ENCODE results near the gene LYPD6. TPM values are rescaled to one million over a fixed set of nuclear protein-coding genes. Genes with fewer than 3 reads are reported as not detected.

The LYPD6 gene
- total RNA-seq, 1 donor from 2014 or later = 7.8 TPM

- DNase-seq (ENCODE audit: low read depth in 2 of 2) = no peak
Measured at GRCh38 chr2:149409506-149409905, 79.1 kb downstream of the LYPD6 start.

GRCh38 chr2:149410701-149411484, 80.5 kb downstream of the LYPD6 start:
- no peak for DNase-seq (ENCODE audit: low read depth in 2 of 2)

- no peak for DNase-seq (ENCODE audit: low read depth in 2 of 2)
Measured at GRCh38 chr2:149413487-149413886, 83.1 kb downstream of the LYPD6 start.

- DNase-seq (ENCODE audit: low read depth in 2 of 2) = no peak
Measured at GRCh38 chr2:149415086-149415485, 84.7 kb downstream of the LYPD6 start.

- peak; percentile 49 to 65 for DNase-seq (ENCODE audit: low read depth in 2 of 2)
Measured at GRCh38 chr2:149418065-149418464, 87.7 kb downstream of the LYPD6 start.

GRCh38 chr2:149420053-149420963, 89.9 kb downstream of the LYPD6 start:
- no peak for DNase-seq (ENCODE audit: low read depth in 2 of 2)

- no peak for DNase-seq (ENCODE audit: low read depth in 2 of 2)
Measured at GRCh38 chr2:149421791-149422190, 91.4 kb downstream of the LYPD6 start.

GRCh38 chr2:149422337-149422990, 92.1 kb downstream of the LYPD6 start:
- DNase-seq (ENCODE audit: low read depth in 2 of 2) = no peak

GRCh38 chr2:149422991-149423338, 92.6 kb downstream of the LYPD6 start:
- no peak for DNase-seq (ENCODE audit: low read depth in 2 of 2)

- DNase-seq (ENCODE audit: low read depth in 2 of 2) = no peak
Measured at GRCh38 chr2:149423630-149424029, 93.2 kb downstream of the LYPD6 start.

- no peak for DNase-seq (ENCODE audit: low read depth in 2 of 2)
Measured at GRCh38 chr2:149427387-149427786, 97.0 kb downstream of the LYPD6 start.

GRCh38 chr2:149428783-149429182, 98.4 kb downstream of the LYPD6 start:
- DNase-seq (ENCODE audit: low read depth in 2 of 2) = no peak

GRCh38 chr2:149430743-149431736, 100.7 kb downstream of the LYPD6 start:
- DNase-seq (ENCODE audit: low read depth in 2 of 2) = peak in 1 of 2 donors; percentile 14

GRCh38 chr2:149438330-149438960, 108.1 kb downstream of the LYPD6 start:
- no peak for DNase-seq (ENCODE audit: low read depth in 2 of 2)

- DNase-seq (ENCODE audit: low read depth in 2 of 2) = no peak
Measured at GRCh38 chr2:149441255-149441654, 110.9 kb downstream of the LYPD6 start.

- no peak for DNase-seq (ENCODE audit: low read depth in 2 of 2)
Measured at GRCh38 chr2:149442346-149442745, 112.0 kb downstream of the LYPD6 start.

GRCh38 chr2:149443150-149443549, 112.8 kb downstream of the LYPD6 start:
- DNase-seq (ENCODE audit: low read depth in 2 of 2) = no peak

GRCh38 chr2:149446748-149447147, 116.4 kb downstream of the LYPD6 start:
- DNase-seq (ENCODE audit: low read depth in 2 of 2) = no peak

GRCh38 chr2:149448315-149448714, 117.9 kb downstream of the LYPD6 start:
- DNase-seq (ENCODE audit: low read depth in 2 of 2) = no peak

GRCh38 chr2:149449017-149449416, 118.6 kb downstream of the LYPD6 start:
- no peak for DNase-seq (ENCODE audit: low read depth in 2 of 2)
